Uterus (tissue), 4 donors: ENCODE data around the gene MPC1. TPM values are rescaled to one million over a fixed set of nuclear protein-coding genes. Genes with fewer than 3 reads are reported as not detected.

Experiments used
- DNase-seq, 2 donors: peaks; one replicate each; pipeline ENCODE4 v3.0.0-alpha.2; 2019 to 2020
- H3K27ac ChIP-seq, 2 donors: fragments of 200-600 bp; sonication (generic); 1 replicate in 1 of 2; 2 replicates in 1 of 2; pipeline ENCODE4 v1.5.1; 2016 to 2018
- H3K27me3 ChIP-seq, 2 donors: fragments of 200-600 bp; sonication (generic); one replicate each; pipeline ENCODE4 v1.5.1; 2018 to 2019; ENCODE audit warnings: control low read depth in 1 of 2
- H3K36me3 ChIP-seq, 2 donors: fragments of 200-600 bp; sonication (generic); one replicate each; pipeline ENCODE4 v1.5.1; 2019; ENCODE audit warnings: control low read depth in 1 of 2
- H3K4me1 ChIP-seq, 2 donors: fragments of 200-600 bp; sonication (generic); one replicate each; pipeline ENCODE4 v1.5.1; 2018 to 2019; ENCODE audit warnings: control low read depth in 1 of 2
- H3K4me3 ChIP-seq, 2 donors: fragments of 200-600 bp; sonication (generic); 1 replicate in 1 of 2; 2 replicates in 1 of 2; pipeline ENCODE4 v1.5.1; 2018 to 2019; ENCODE audit warnings: mild to moderate bottlenecking in 1 of 2
- H3K9me3 ChIP-seq, 2 donors: fragments of 200-600 bp; sonication (generic); one replicate each; pipeline ENCODE4 v1.5.1; 2019; ENCODE audit warnings: control low read depth in 1 of 2
- CTCF ChIP-seq, 4 experiments: fragments of 200-600 bp in 2 of 4; fragments of 450-650 bp in 2 of 4; sonication (generic) in 2 of 4; IDR thresholded peaks; one replicate each; pipeline ENCODE4 v1.5.1; 2016 to 2019; ENCODE audit warnings: antibody characterized with exemption in 4 of 4, mild to moderate bottlenecking in 2 of 4, moderate library complexity in 1 of 4
- POLR2A ChIP-seq, 2 donors: fragments of 450-650 bp; IDR thresholded peaks; one replicate each; pipeline ENCODE4 v1.6.1; 2016; ENCODE audit warnings: antibody characterized with exemption in 2 of 2, mild to moderate bottlenecking in 1 of 2, moderate library complexity in 1 of 2
- intact Hi-C: fragments of 100-400 bp; cut with DNase I; formaldehyde crosslinking; loops from one replicate; pipeline ENCODE4 v1.15.1; 2023; ENCODE audit warnings: low total_unique reads
- total RNA-seq, 4 donors: library from RNA; depleted of rRNA in 3 of 4; stranded (reverse); fragments of >200 nt in 3 of 4; gene quantifications; one replicate each; pipeline versions ENCODE4 v1.1.0 to v1.2.4, GENCODE V29; 2014 to 2023
- donor health status: DM: yes; HTN: yes; CAD: no.

Gene MPC1
- total RNA-seq, 4 donors from 2014 or later: 14.1 to 62.1 (median 41.7) TPM

- no peak overlapping the region for H3K27ac ChIP-seq
- no peak for TF ChIP-seq CTCF (IDR thresholded peaks at IDR 0.05)
- TF ChIP-seq POLR2A (IDR thresholded peaks at IDR 0.05): no peak
- H3K4me3 ChIP-seq: no peak overlapping the region
- DNase-seq: no peak
- intact Hi-C loops: no loop called here
- no peaks in the 10 kb centered on the region for H3K27me3 ChIP-seq
- H3K36me3 ChIP-seq: no peaks in the 10 kb centered on the region
- H3K9me3 ChIP-seq: no peaks in the 10 kb centered on the region
- H3K4me1 ChIP-seq: no peaks in the 10 kb centered on the region
Observed at GRCh38 chr6:166317261-166318212, 65.2 kb downstream of the MPC1 start.

GRCh38 chr6:166315436-166315835, 67.3 kb downstream of the MPC1 start:
- intact Hi-C loops: no loop called here
- H3K27ac ChIP-seq: no peak overlapping the region
- H3K4me3 ChIP-seq: no peak overlapping the region
- H3K27me3 ChIP-seq: no peaks in the 10 kb centered on the region
- H3K4me1 ChIP-seq: no peaks in the 10 kb centered on the region
- H3K9me3 ChIP-seq: no peaks in the 10 kb centered on the region
- no peak for DNase-seq
- TF ChIP-seq CTCF (IDR thresholded peaks at IDR 0.05) (no peak), POLR2A (IDR thresholded peaks at IDR 0.05) (no peak)
- no peaks in the 10 kb centered on the region for H3K36me3 ChIP-seq

Other genes starting within 250 kb of the MPC1 start
- gene TBXT, start 215.1 kb downstream of the MPC1 start, total RNA-seq: not detected
- gene PRR18, start 74.5 kb downstream of the MPC1 start, total RNA-seq: not detected
- gene SFT2D1, start 40.4 kb downstream of the MPC1 start, total RNA-seq: 10 to 100 TPM in 3 of 4 donors, 1 to 10 TPM in 1; 6.1 to 35.8 (median 33.0) TPM
- gene RAMACL, start 203.7 kb upstream of the MPC1 start, total RNA-seq: 1 to 10 TPM in 3 of 4 donors, not detected in 1; 1.5 to 8.1 (median 1.8) TPM
- 10 to 100 TPM; 34.0 to 78.4 (median 55.8) TPM for gene RPS6KA2, start 244.3 kb upstream of the MPC1 start, total RNA-seq